Stimulated activated CD8-positive, alpha-beta memory T cell treated with anti-CD3 and anti-CD28 coated beads, Interleukin-12 subunit alpha, Interleukin-12 subunit beta, amount 100 ng/mL, for 1 hour (primary cell): ENCODE data around the gene SOS1.
"Not testable (repeated sequence)": the region's sequence is repeated elsewhere in the genome, so short reads cannot be mapped to it uniquely, and the experiment has no call there.

Source experiments
- DNase-seq: peaks from one replicate; pipeline ENCODE4 v3.0.0-alpha.2; 2020; ENCODE audit warnings: low read depth

Gene SOS1

GRCh38 chr2:39099870-39100728, 20.8 kb downstream of the SOS1 start:
- no peak for DNase-seq

- no peak for DNase-seq
Observed at GRCh38 chr2:39099310-39099869, 21.5 kb downstream of the SOS1 start.

- DNase-seq: no peak
Observed at GRCh38 chr2:39095624-39096023, 25.2 kb downstream of the SOS1 start.

- no peak for DNase-seq
Observed at GRCh38 chr2:39094717-39095363, 26.0 kb downstream of the SOS1 start.

GRCh38 chr2:39093218-39093898, 27.5 kb downstream of the SOS1 start:
- no peak for DNase-seq

GRCh38 chr2:39091543-39091942, 29.3 kb downstream of the SOS1 start:
- no peak for DNase-seq

- DNase-seq: no peak
Observed at GRCh38 chr2:39091063-39091462, 29.8 kb downstream of the SOS1 start.

- no peak for DNase-seq
Observed at GRCh38 chr2:39080152-39080551, 40.7 kb downstream of the SOS1 start.

GRCh38 chr2:39069890-39070465, 50.9 kb downstream of the SOS1 start:
- DNase-seq: no peak

- no peak for DNase-seq
Observed at GRCh38 chr2:39069136-39069515, 51.7 kb downstream of the SOS1 start.

- no peak for DNase-seq
Observed at GRCh38 chr2:39068299-39069135, 52.3 kb downstream of the SOS1 start.

GRCh38 chr2:39065616-39066015, 55.2 kb downstream of the SOS1 start:
- DNase-seq: no peak

- DNase-seq: no peak
Observed at GRCh38 chr2:39062320-39062719, 58.5 kb downstream of the SOS1 start.

GRCh38 chr2:39061280-39061679, 59.6 kb downstream of the SOS1 start:
- DNase-seq: no peak

GRCh38 chr2:39059366-39059952, 61.4 kb downstream of the SOS1 start:
- DNase-seq: no peak

GRCh38 chr2:39058101-39058500, 62.8 kb downstream of the SOS1 start:
- DNase-seq: no peak

- DNase-seq: not testable (repeated sequence)
Observed at GRCh38 chr2:39052665-39053064, 68.2 kb downstream of the SOS1 start.

GRCh38 chr2:39050109-39050508, 70.7 kb downstream of the SOS1 start:
- no peak for DNase-seq

- no peak for DNase-seq
Observed at GRCh38 chr2:39039072-39039471, 81.8 kb downstream of the SOS1 start.

GRCh38 chr2:39033980-39034379, 86.9 kb downstream of the SOS1 start:
- DNase-seq: no peak

GRCh38 chr2:39027421-39027820, 93.4 kb downstream of the SOS1 start:
- no peak for DNase-seq
